ENCODE measurements around the gene C16orf92. TPM values are rescaled to one million over a fixed set of nuclear protein-coding genes. Genes with fewer than 3 reads are reported as not detected.
"Not testable (repeated sequence)": the region's sequence is repeated elsewhere in the genome, so short reads cannot be mapped to it uniquely, and the experiment has no call there.

C16orf92 gene
- total RNA-seq, 4 donors from 2014 or later = not detected

DNA sequence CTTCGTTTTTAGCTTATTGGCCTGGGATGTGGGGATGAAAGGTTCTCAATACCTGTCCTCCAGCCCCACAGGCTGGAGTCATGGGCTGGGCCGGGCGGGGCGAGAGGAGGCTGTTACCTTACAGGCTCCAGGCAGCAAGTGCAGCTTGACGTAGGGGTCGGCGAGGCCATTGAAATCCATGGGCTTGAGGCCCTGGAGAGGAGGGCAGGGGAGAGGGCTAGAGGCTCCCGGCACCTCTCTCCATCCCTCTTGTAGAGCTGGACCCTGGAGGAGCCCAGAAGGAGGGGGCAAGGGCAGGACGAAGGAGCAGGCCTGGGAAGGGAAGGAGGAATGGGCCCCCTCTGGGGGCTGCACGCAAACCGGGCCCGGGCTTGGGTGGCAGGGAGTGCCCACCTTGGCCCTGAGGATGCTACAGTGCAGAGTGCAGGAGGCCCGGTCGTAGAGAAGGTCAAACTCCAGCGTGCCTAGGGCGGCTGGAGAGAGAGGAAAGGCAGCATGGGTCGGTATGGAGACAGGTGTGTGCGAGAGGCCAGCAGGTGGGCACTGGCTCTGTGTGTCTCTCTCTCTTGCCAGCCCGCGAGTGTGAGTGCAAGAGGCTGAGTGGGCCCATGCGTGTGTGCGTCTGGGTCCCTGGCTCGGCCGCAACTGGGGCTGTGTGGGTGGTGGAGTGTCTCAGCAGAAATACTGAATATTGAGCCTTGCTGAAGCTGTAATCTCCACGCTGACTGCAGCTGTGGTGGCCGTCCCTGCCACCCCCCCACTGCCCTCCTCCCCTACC is 13.7 kb upstream of the C16orf92 start:
- Histone ChIP-seq H3K36me3 (no peaks in the 10 kb centered on the region), H3K27me3 (peaks cover 20% of the 10 kb centered on the region), H3K27ac (no peak overlapping the region), H3K4me1 (peaks cover 9 to 13% of the 10 kb centered on the region in 2 donors), H3K4me3 (replicated peaks in 1 of 3) (no peak overlapping the region), H3K9me3 (no peaks in the 10 kb centered on the region)
- DNase-seq = no peak
- intact Hi-C loops (cut with DNase I) = no loop called here
- TF ChIP-seq, protein P1, sequence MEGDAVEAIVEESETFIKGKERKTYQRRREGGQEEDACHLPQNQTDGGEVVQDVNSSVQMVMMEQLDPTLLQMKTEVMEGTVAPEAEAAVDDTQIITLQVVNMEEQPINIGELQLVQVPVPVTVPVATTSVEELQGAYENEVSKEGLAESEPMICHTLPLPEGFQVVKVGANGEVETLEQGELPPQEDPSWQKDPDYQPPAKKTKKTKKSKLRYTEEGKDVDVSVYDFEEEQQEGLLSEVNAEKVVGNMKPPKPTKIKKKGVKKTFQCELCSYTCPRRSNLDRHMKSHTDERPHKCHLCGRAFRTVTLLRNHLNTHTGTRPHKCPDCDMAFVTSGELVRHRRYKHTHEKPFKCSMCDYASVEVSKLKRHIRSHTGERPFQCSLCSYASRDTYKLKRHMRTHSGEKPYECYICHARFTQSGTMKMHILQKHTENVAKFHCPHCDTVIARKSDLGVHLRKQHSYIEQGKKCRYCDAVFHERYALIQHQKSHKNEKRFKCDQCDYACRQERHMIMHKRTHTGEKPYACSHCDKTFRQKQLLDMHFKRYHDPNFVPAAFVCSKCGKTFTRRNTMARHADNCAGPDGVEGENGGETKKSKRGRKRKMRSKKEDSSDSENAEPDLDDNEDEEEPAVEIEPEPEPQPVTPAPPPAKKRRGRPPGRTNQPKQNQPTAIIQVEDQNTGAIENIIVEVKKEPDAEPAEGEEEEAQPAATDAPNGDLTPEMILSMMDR (IDR thresholded peaks at IDR 0.05) = no peak
- TF ChIP-seq POLR2A (IDR thresholded peaks at IDR 0.05) = no peak
- 40 to 46% methylated on average over 22 to 25 of the region's 26 CpGs for WGBS, 2 donors

DNA sequence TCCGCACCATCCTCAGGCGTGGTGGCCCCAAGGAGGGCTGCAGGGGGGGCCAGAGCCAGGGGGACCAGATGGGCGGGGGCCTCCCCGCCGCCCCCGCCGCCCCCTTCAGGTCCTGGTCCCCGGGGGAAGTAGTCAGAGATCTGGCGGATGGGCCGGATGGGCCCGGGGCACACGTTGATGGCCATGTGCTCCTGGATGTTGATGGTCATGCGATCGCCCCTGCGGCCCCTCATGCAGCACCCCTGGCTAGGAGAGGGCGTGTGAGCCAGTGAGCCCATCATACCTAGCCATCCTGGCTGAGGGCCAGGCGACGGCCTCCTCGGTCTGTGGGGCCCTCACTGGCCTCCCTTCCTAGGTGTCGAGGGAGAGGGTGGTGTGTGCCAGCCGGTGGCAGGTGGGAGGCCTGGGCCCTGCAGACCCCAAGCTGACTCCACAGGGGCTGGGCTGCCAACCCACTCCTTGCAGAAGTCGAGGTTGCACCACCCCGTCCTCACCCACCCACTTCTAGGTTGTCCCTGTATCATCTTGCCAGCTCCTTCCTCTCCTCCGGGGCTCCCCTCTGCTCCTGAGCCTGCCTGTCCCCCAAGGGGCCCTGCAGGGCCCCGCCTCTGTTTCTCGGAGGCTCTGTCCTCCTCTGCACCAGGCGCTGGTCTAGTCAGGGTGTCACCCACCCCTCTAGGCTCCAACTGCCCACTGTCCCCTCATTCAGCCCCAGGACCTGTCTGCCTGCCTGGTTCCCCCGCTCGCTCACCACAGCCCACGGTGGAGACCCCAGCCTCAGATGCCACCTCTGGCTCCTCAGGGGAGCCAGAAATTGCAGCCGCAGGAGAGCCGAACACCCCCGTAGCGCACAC is 12.8 kb upstream of the C16orf92 start:
- no peak for DNase-seq
- no peak overlapping the region for H3K27ac ChIP-seq
- intact Hi-C loops (cut with DNase I) = no loop called here
- TF ChIP-seq POLR2A (IDR thresholded peaks at IDR 0.05) = no peak
- TF ChIP-seq, protein P1 (IDR thresholded peaks at IDR 0.05) = no peak
- H3K9me3 ChIP-seq = no peaks in the 10 kb centered on the region
- H3K36me3 ChIP-seq = no peaks in the 10 kb centered on the region
- peaks cover 12 to 18% of the 10 kb centered on the region in 2 donors for H3K4me1 ChIP-seq
- peaks cover 20% of the 10 kb centered on the region for H3K27me3 ChIP-seq
- 11 to 23% methylated on average over 11 to 14 of the region's 34 CpGs for WGBS, 2 donors
- no peak overlapping the region for H3K4me3 ChIP-seq (replicated peaks in 1 of 3)

DNA sequence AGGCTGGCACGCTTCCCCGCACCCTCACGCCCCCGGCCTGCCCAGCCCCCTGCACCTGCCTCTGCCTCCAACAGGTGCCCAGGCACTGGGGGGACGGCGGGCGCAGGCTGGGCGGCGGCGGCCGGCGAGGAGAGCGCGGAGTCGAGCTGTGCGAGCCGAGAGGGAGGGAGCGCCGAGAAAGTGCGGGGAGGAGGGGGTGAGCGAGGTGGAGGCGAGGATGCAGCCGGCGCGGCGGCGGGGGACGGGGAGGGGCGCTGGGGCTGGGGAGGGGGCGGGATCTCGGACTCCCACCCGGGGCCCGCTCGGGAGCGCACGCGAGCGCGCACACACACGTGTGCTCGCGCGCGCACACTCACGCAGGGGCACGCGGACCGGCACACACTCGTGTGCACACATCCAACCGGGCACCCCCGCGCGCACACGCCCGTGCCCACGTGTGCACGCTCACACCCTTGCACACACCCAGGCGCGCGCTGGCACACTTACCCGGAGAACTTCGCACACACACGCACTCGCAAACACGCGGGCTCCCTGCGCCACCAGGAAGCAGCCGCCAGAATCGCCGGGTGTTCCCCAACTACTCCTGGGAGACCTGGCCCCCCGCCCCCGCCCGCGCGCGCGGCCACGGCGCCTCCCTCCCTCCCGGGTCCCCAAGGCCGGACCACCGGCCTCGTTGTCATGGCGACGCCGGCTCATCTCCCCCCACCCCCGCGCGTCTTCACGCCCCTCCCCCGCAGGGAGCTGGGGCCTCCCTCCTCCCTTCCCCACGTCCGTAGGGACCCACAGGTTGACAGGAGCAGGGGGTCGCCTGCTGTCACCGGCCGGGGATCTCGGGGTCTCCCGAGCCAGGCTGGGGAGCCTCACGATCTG is 11.9 kb upstream of the C16orf92 start, which contains the start of gene DOC2A:
Gene DOC2A (minus strand): TSS at position 184 of the 870 bp plus-strand sequence. CDS start 805 bp downstream, outside the sequence.
- Histone ChIP-seq H3K9me3 (no peaks in the 10 kb centered on the region), H3K27me3 (peaks cover 20% of the 10 kb centered on the region), H3K4me3 (replicated peaks in 1 of 3) (peak within 1 kb of the TSS in 1 of 3 donors; percentile 16), H3K36me3 (no peaks in the 10 kb centered on the region), H3K4me1 (peaks cover 13 to 19% of the 10 kb centered on the region in 2 donors), H3K27ac (no peak within 1 kb of the TSS)
- intact Hi-C loops (cut with DNase I) = no loop called here
- 0% methylated on average over 2 to 9 of the region's 99 CpGs for WGBS, 2 donors
- DNase-seq = no peak
- no peak for TF ChIP-seq POLR2A (IDR thresholded peaks at IDR 0.05)
- TF ChIP-seq, protein P1 (IDR thresholded peaks at IDR 0.05) = no peak

DNA sequence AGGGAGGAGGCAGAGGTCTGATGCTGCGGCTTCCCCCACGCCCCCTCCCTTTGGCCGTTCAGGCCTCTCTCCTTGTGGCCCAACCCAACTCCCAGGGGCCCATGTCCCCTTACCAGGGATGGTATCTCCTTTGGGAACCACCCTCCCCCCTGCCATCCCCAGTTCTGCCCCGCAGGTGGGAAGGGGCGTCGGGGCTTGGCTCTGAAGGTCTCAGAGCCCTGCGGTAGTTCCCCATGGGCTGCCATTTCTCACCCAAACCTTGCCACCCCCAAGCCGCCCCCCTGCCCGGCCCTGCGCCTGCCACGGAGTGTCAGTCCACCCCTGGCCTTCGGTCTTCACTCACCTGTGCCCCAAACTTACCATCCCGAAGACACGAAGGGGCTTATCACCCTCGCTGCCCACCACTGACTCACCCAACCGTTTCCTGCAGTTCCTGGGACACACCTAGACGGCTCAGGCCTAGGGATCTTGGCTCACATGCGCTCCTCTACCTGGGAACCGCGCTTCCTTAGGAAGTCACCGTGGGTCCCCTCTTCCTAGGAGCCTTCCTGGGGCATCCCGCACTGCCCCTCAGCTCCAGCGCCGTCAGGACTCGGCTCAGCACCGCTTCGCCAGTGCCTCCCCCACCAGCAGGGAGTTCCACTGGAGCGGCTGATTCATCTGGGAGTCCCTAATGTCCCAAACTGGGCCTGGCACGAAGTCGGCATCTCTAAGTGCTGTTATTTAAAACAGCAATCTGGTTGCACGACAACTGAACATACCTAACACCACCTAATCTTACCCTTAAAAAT is 11.1 kb upstream of the C16orf92 start:
- no peak overlapping the region for H3K4me3 ChIP-seq (replicated peaks in 1 of 3)
- H3K4me1 ChIP-seq = peaks cover 13 to 19% of the 10 kb centered on the region in 2 donors
- WGBS, 2 donors = 25 to 26% methylated on average over 22 to 30 of the region's 31 CpGs
- TF ChIP-seq, protein P1 (IDR thresholded peaks at IDR 0.05) = no peak
- TF ChIP-seq POLR2A (IDR thresholded peaks at IDR 0.05) = no peak
- intact Hi-C loops (cut with DNase I) = no loop called here
- no peak overlapping the region for H3K27ac ChIP-seq
- H3K9me3 ChIP-seq = no peaks in the 10 kb centered on the region
- no peaks in the 10 kb centered on the region for H3K36me3 ChIP-seq
- DNase-seq = no peak
- peaks cover 20% of the 10 kb centered on the region for H3K27me3 ChIP-seq

DNA sequence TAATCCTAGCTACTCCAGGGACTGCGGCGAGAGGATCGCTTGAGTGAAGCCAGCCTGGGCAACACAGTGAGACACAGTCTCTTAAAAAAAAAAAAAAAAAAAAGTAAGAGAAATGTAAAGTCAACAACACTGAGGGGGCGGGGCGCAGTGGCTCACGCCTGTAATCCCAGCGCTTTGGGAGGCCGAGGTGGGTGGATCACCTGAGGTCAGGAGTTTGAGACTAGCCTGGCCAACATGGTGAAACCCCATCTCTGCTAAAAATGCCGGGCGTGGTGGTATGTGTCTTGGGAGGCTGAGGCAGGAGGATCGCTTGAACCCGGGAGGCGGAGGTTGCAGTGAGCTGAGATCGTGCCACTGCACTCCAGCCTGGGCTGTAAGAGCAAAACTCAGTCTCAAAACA is 10.4 kb upstream of the C16orf92 start:
- intact Hi-C loops (cut with DNase I); H3K27ac ChIP-seq; H3K36me3 ChIP-seq; H3K4me3 ChIP-seq (replicated peaks in 1 of 3); DNase-seq; H3K9me3 ChIP-seq: not testable (repeated sequence)
- WGBS, 2 donors = 70 to 78% methylated on average over 14 of the region's 14 CpGs
- peaks cover 20% of the 10 kb centered on the region for H3K27me3 ChIP-seq
- H3K4me1 ChIP-seq = peaks cover 13 to 19% of the 10 kb centered on the region in 2 donors

DNA sequence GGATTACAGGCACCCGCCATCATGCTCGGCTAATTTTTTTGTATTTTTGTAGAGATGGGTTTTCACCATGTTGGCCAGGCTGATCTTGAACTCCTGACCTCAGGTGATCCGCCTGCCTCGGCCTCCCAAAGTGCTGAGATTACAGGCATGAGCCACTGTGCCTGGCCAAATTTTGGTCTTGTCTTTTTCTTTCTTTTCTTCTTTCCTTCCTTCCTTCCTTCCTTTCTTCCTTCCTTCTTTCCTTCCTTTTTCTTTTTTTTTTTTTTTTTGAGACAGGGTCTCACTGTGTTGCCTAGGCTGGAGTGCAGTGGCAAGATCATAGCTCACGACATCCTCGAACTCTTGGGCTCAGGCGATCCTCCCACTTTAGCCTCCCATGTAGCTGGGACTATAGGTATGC is 7.5 kb upstream of the C16orf92 start:
- 70 to 75% methylated on average over 7 of the region's 7 CpGs for WGBS, 2 donors
- H3K4me3 ChIP-seq (replicated peaks in 1 of 3); H3K27ac ChIP-seq; H3K36me3 ChIP-seq; intact Hi-C loops (cut with DNase I); DNase-seq; H3K9me3 ChIP-seq: not testable (repeated sequence)
- peaks cover 11 to 18% of the 10 kb centered on the region in 2 donors for H3K4me1 ChIP-seq
- H3K27me3 ChIP-seq = peaks cover 12% of the 10 kb centered on the region
